Brain pericyte (primary cell): ENCODE results near the gene ZNF593.

Experiments used
- DNase-seq: peaks from one replicate; pipeline ENCODE4 v3.0.0-alpha.2; 2012; ENCODE audit warnings: low read depth, low spot score

The ZNF593 gene

DNA sequence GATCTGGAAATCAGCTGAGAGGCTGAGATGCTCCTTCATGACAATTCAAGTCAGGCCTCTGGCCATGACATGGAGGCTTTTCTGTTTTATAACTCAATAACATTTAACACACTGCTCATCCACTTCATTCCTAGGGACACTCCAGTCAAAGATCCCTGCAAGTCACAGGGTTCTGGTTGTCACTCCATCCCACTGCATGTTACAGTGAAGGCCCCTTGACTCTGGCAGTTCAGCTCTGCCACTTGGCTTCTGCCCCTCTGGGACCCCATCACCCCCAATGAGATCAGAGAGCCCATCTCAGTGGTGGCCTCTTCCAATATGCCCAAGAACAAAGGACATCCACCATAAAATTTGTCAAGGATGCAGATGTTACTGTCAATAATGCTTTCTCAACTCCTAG, 20.8 kb upstream of the ZNF593 start:
- no peak for DNase-seq

DNA sequence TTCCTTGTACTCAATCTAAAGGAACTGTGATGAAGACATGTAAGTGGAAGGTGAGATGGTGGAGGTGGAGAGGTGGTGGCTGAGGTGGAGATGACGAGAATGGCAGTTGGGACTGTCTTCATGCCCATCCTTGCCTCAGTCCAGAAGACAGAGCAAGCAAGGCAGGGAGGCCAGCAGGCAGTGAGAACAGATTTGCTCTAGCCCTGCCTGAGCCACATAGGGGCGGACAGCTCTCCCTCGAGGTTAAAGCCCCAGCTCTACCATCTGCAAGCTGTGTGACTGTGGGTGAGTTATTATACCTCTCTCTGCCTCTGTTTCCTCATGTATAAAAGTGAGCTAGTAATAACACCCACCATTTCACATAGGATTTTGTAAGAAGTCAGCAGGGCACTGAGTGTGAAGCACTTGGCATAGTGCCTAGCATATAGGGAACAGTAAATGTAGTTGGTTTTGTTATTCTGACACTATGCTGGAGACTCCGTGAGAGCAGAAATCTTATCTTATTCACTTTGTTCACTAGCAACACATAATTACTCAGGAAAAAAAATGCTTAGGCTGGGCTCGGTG, 15.7 kb upstream of the ZNF593 start:
- no peak for DNase-seq

DNA sequence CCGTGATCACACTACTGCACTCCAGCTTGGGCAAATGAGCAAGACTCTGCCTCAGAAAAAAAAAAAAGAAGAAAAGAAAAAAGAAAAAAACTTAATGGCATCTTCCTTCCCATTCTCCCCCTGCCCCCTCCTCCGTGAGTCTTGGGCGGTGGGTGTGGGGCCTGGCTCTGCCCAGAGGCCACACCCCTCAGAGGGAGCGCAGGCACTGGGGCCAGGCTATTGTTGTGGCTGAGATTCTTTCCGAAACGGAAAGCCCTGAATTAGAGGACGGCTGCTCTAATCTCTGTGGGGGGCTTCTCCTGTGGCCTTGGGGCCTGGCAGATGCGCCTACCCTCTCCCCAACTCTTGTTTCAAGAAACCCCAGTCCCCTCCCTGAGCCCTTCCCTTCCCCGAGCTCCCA, 15.0 kb upstream of the ZNF593 start:
- no peak for DNase-seq

DNA sequence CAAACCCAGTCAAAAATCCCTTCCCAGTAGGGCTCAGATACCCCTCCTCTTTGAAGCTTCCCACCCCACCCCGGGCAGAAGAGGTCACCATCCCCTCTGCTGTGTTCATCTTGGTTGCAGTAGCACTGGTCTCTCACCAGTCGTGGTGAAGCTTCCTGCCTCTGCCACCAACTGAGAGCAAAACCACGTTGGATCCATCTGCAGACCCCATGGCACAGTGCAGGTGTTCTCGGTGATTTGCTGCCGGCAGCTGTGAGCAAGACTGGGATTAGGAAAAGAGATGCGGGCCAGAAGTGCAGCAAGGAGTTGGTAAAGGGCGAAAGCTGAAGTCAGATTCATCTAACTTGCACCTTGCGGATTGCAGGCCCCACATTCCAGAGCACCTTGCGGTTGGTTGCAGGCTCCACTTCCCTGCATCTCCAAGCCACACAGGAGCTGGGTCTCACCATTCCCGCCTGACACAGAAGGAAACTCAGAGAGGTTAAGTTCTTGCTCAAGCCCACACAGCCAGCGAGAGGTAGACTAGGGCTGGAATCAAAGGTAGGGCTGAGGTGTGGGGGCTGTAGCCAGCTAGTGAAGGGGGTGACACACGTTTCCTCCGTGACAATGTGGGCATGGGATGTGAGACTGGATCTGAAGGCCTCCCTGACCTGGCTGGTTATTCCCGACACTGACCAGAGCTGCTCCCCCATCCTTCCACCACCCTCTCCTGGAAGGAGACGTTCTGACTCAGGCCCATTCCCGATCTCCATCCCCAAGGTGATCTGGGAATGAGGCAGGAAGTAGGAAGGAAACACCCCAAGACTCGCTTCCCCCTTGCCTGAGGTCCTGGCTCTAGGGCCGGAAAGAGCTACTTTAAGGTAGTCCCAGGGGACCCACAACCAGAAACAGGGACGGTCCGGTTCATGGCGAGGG, 14.1 kb upstream of the ZNF593 start:
- DNase-seq = no peak

DNA sequence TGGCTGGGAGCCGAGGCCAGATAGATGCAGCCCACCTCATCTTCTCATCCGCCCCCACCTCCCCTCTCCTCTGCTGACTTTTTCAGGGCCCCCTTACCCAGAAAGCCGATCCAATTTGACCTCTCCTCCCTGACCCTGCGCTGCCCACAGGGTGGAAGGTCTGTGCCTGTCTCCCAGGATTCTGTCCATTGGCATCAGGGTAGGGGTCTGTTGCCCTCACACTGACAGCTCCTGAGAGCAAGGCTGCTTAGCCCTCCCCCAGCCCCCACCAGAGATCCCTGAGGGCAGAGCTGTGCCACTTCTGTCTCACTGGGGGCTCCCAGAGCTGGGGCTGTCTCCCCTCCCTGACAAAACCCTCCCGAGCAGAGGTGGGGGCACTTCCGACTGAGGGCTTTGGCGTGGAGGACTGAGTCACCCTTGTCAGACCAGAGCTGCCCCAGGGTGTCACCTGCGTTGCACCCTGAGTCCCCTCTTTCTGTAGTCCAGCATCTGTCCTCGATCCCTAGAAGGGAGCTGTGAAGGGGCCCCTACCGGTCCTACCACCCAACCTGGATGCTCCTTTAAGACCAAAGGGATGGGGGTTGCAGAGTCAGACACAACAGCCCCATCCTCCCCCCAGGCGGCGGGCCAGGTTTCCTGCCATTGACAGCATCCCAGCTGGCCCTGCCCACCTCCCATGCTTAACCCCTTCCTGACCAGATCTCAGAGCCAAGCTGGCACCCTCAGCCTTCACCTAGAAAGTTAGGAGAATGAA, 13.2 kb upstream of the ZNF593 start:
- no peak for DNase-seq

DNA sequence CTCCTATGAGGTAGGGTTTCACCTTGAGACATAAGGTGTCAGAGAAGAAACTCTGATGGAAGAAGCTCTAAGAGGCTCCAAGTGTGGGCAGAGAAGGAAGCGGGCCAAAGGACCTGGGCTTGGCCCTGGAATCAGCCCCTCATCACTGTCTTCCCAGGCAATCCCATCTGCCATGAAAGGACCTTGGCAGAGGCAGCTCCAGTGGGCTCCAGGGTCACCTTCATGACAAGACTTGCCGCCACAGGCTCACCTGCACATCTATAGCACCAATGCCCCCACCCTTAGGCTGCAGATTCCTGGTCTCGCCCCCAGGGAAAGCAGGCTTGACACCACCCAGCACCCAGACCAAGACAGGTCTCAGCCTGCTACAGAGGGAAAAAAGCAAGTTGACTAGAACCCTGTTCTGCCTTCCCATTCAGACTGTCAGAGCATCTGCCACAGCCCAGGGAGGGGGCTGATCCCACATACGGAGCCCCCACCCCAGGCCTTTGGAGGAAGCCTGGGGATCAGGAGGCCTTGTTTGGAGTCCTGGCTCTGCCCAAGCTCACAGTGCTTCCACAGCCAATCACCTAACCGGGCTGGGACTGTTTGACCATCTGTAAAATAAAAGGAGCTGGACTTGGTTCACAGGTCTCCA, 11.3 kb upstream of the ZNF593 start:
- no peak for DNase-seq

DNA sequence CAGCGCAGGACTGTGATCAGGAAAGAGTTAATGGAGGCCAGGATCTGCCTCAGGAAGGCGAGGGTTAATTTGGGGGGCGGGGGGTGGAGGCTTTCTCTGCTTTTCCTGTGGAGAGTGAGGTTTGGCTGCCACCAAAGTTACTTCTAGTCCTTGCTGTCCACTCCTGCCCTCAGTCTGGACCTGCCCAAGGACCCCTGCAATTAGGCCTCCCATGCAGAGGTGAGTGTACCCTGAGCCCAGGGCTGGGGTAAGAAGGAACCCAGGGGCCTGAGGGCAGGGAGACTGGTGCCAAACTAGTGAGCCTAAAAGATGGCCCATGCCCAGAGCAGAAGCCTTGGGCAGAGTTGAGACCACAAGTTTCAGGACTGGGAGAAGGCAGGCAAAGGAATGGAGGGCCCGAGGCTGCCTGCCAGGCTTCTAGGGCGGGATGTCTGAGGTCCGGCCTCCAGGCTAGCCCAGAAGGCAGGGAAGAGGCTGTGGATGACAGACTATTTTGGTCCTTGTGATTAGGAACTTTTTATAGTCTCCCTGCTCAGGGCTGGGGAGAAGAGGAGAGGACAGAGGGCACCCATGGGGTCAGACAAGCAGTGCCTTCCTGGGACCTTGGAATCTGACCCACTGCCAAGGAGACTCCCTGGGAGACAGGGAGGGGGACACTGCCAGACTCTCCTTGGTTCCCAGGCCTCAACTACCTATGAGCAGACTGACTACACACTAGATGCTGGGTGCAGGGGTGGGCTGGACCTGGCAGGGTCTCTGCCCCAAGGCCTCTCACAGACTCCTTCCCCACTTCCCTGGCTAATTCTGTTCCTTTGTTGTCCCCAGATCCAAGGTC, 10.6 kb upstream of the ZNF593 start, which contains the start of gene FAM110D:
Gene FAM110D (plus strand): TSS at position 172 of the 835 bp plus-strand sequence. CDS start 2,213 bp downstream, outside the sequence.
- DNase-seq = no peak

DNA sequence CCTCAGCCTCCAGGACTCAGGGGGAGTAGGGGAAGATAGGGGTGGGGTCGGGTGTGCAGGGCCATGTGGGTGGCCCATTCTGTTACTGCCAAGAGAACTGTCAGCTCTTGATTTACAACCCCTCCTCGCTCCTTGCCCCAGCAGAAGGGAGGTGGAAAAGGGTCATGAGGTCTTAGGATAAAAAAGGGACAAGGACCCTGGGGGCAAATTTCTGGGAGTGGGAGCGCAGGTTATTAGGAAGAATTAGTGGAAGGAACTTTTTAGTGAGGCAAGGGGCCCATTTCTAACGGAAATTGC, 10.0 kb upstream of the ZNF593 start:
- no peak for DNase-seq

DNA sequence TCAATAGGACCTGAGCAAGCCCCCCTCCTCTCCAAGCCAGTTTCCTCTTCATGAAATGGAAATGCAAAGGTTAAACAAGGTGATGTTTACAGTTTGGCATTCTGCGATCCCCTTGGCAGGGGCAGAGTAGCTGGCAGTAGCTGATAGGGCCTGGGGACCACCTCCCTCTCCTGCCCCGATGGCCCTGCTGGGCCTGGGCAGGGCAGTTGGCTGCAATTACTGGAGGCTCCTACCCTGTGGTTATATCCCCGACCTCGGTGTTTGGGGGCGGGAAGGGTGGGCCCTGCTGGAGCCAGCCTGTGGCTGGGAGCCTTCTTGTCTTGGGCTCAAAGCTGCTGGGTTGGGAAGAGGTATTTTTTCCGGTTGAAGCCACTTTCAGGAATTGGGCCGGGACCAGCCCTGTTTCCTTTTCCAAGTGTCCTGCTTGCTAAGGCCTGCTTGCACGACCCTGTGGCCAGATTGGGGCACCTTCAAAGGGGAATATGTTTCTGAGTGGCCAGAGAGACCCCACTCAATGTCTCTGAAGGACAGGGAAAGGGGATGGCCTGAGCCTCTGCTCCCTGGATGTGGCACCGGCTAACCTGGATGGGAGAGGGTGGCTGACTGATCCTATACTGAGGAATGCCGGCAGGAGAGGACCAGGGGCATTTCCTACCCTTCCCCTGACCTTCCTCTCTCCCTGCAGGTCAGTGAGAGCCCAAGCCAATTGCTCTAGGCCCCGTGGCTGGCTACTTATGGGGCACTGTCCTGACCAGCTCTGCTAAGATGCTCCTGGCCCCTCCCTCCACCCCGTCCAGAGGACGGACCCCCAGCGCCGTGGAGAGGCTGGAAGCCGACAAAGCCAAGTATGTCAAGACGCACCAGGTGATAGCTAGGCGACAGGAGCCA, 8.9 kb upstream of the ZNF593 start:
- DNase-seq = no peak

DNA sequence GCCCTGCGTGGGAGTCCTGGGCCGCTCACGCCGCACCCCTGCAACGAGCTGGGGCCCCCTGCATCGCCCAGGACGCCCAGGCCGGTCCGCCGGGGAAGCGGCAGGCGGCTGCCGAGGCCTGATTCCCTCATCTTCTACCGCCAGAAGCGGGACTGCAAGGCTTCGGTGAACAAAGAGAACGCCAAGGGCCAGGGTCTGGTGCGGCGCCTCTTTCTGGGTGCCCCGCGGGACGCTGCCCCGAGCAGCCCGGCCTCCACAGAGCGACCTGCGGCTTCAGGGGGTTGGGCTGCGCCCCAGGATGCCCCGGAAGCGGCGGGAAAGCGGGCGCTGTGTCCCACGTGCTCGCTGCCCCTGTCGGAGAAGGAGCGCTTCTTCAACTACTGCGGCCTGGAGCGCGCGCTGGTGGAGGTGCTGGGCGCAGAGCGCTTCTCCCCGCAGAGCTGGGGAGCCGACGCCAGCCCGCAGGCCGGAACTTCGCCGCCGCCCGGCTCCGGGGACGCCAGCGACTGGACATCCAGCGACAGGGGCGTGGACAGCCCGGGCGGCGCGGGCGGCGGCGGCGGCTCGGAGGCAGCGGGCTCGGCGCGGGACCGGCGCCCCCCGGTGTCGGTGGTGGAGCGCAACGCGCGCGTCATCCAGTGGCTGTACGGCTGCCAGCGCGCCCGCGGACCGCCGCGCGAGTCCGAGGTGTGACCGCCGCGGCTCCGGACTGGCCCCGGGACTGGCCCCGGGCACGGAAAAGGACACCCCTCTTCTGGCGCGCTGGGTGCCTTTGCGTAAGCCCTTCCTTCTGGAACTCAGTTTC, 8.1 kb upstream of the ZNF593 start:
- DNase-seq = no peak

DNA sequence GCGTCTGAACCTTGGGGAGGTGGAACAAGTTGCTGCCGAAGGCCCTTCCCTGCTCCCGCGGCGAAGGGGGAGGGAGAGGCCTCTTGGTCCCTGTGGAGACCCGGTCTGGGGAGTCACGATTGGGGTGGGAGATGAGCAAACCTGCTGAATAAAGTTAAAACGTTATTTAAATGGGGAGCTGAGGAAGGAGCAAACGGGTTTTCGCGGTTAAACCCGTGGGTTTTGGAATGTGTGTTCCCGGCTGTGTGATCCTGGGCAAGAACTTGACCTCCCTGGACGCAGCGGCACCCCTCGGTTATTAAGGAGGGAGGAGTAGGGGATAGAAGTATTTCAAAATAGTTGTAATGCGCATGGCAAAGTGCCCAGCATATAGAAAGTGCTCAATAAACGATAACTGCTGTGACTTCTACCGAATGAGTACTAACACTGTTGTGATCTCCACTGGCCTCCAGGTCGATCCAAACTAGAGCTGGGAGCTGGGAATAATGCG, 7.4 kb upstream of the ZNF593 start:
- no peak for DNase-seq

DNA sequence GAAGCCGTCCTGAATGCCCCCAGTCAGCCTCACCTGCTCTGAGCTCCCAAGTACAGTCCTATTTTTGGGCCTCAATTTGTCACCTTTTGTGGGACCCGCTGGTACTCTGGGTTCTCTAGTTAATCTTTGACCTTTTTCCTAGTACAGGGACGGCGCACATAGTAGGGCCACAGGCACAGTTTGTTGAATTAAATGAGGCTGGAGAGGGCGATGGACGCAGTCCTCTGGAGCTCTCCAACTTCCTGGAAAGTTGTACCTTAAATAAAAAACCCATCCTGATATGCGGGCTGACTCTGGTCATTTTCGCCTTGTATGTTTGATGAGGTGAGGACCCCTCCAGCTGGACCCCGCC, 6.0 kb upstream of the ZNF593 start:
- DNase-seq = no peak

DNA sequence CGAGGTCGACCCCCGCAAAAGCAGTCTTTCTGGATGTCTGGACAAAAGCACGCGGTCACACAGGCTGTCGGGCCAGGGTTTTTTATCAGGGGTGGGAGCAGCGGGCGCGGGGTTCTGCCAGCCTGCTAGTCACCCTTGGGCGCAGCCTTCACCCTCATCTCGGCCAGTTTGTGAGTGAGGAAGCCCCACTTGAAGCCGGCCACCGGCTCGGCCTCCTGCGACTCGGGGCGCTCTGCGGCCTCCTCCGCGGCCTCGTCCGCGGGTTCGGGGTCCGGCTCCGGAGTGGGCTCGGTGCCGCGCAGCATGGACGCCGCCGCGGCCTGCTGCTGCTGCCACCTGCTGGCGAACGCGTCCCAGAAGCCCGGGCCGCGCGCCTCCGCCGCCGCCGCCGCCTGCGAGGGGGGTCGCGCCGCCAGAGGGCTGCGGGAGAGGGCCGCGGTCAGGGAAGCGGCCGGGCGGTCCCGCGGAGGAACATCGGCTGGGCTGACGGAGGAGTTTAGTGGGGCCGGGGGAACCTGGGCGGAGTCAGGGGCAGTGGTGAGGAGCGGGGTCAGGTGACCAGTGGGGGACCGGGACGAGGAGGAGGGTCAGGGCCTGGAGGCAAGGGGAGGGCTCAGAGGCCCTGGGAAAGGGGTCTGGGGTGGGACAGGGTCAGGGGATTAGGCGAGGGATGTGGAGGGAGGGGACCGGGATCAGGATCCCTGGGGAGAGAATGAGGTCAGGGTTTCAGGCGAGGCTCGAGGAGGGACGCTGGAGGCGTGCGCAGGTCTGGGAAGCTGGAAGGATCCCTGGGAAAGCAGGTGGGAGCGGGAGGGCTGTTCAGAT, 5.5 kb upstream of the ZNF593 start:
- no peak for DNase-seq

DNA sequence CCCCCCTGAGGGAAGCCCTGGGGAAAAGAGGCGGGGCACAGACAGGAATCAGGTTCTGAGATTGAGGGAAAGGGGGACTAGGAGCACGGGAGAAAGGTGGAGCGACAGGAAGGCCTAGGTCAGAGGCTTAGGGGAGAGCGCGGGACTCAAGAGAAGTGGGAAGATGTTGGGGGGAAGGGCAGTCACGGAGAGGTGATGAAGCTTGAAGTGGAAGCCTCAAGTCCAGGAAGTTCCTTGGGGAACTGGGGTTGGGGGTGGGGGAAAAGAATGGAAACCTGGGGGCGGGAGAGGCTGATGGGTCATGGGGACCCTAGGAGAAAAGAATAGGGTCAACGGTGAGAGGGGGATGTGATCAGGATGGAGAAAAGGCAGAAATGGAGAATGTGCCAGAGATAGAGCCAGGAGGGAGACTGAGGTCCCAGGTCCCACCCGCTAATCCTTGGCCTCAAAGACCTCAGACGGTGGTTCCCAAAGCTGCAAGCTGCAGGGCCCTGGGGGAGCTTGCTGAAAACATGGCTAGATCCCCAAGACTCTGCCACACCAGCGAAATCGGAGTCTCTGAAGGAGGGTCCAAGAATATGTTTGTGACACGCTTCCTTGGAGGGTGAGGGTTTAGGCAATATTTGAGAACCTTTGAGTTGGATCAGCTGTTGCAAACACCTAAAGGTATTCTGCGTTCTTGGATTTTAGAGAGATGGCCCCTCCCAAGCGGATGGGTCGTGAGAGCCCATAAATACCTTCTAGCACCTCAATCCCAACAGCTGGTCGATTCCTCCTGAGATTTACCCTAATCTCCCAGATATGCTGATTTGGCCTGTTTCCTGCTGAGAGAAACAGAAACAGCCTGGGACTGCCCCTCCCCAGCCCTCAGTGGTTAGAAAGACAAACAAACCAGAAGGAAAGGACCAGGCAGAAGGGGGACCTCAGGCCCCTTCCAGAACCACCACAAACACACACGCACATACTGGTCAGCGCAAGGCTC, 4.6 kb upstream of the ZNF593 start:
- no peak for DNase-seq

DNA sequence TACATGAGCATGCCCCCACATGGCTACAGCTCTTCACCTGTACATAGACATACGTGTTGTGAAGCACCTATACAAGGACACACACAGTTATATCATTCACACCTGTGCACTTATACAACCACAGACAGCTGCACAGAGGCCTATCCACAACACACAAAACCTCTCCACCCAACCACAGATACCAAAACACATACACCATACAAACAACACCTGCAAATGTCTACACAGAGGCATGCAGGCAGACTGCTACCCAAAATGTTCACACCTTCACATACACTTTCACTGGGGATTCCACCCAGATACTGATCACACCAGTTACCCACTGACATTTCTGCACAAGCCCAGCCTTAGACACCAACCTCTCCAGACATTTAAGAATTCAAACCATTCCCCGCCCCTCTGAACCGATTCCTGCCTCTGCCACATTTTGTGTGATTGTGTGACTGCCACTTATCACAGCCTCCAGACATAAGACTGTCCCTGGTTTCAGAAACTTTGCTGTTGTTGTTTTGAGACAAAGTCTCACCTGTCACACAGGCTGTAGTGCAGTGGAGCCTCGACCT, 2.9 kb upstream of the ZNF593 start:
- DNase-seq = no peak

DNA sequence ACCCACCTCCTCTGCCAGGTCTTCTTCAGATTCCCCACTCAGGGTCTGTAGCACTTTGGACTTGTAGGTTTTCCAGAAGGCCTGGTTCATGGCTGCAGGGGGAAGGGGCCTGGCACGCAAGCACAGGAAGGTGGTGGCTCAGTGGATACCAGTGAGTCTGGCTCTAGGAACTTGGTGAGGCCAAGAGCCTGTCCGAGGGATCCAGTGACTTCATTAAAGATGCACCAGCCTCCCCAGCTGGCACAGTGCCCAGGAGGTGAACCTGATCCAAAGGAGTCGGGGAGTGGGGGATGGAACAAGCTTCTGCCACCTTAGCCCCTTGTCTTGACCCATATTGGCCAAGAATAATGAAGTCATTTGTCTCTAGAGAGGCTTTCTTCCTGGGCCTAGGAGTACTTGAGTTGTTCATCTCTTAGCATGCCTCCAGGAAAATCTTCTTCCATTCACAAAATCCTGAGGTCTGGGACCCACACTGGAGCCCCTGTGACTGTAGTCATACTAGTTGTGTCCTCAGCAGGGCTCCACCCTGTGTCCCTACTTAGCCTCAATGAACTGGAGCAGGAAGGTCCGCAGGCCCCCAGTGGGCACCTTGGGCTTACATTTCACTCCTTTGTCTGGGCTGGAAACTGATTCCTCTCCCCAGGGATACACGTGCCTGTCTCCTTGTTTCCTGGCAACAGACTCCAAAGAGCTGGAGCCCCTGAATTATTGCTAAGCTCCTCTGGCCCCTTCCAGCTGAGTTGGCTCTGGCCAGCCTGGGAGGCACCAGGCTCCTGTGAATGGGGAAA, 1.1 kb upstream of the ZNF593 start, which contains the start of gene C1orf232:
Gene C1orf232 (minus strand): TSS at position 554 of the 788 bp plus-strand sequence. CDS start 464 bp downstream, at position 90.
- no peak for DNase-seq
